Measurements from ENCODE around the gene ZC3H18.
"Not testable (repeated sequence)": the region's sequence is repeated elsewhere in the genome, so short reads cannot be mapped to it uniquely, and the experiment has no call there.

DNA sequence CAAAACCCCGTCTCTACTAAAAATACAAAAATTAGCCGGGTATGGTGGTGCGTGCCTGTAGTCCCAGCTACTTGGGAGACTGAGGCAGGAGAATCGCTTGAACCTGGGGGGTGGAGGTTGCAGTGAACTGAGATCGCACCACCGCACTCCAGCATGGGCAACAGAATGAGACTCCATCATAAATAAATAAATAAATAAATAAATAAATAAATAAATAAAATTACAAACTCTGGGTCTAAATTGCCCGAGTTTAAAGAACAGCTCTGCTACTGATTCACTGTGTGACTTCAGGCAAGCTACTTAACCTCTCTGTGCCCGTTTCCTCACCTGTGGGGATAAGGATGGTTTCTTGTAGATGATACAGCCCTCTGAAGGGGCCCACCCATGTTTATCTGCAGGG is 99.3 kb downstream of the ZC3H18 start:
- TF ChIP-seq, protein P1, sequence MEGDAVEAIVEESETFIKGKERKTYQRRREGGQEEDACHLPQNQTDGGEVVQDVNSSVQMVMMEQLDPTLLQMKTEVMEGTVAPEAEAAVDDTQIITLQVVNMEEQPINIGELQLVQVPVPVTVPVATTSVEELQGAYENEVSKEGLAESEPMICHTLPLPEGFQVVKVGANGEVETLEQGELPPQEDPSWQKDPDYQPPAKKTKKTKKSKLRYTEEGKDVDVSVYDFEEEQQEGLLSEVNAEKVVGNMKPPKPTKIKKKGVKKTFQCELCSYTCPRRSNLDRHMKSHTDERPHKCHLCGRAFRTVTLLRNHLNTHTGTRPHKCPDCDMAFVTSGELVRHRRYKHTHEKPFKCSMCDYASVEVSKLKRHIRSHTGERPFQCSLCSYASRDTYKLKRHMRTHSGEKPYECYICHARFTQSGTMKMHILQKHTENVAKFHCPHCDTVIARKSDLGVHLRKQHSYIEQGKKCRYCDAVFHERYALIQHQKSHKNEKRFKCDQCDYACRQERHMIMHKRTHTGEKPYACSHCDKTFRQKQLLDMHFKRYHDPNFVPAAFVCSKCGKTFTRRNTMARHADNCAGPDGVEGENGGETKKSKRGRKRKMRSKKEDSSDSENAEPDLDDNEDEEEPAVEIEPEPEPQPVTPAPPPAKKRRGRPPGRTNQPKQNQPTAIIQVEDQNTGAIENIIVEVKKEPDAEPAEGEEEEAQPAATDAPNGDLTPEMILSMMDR (IDR thresholded peaks at IDR 0.05; ENCODE audit: poor library complexity, severe bottlenecking), result not testable (repeated sequence)
- not testable (repeated sequence) for TF ChIP-seq EP300 (conservative IDR thresholded peaks at IDR 0.05; ENCODE audit: poor library complexity, severe bottlenecking); EZH2 (IDR thresholded peaks at IDR 0.05; ENCODE audit: borderline replicate concordance, insufficient read depth, low read length, poor library complexity, severe bottlenecking); TAF1 (IDR thresholded peaks at IDR 0.05; ENCODE audit: low read depth); POLR2AphosphoS5 (IDR thresholded peaks at IDR 0.05); RAD21 (conservative IDR thresholded peaks at IDR 0.05)
- TF ChIP-seq, protein P2, sequence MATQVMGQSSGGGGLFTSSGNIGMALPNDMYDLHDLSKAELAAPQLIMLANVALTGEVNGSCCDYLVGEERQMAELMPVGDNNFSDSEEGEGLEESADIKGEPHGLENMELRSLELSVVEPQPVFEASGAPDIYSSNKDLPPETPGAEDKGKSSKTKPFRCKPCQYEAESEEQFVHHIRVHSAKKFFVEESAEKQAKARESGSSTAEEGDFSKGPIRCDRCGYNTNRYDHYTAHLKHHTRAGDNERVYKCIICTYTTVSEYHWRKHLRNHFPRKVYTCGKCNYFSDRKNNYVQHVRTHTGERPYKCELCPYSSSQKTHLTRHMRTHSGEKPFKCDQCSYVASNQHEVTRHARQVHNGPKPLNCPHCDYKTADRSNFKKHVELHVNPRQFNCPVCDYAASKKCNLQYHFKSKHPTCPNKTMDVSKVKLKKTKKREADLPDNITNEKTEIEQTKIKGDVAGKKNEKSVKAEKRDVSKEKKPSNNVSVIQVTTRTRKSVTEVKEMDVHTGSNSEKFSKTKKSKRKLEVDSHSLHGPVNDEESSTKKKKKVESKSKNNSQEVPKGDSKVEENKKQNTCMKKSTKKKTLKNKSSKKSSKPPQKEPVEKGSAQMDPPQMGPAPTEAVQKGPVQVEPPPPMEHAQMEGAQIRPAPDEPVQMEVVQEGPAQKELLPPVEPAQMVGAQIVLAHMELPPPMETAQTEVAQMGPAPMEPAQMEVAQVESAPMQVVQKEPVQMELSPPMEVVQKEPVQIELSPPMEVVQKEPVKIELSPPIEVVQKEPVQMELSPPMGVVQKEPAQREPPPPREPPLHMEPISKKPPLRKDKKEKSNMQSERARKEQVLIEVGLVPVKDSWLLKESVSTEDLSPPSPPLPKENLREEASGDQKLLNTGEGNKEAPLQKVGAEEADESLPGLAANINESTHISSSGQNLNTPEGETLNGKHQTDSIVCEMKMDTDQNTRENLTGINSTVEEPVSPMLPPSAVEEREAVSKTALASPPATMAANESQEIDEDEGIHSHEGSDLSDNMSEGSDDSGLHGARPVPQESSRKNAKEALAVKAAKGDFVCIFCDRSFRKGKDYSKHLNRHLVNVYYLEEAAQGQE (IDR thresholded peaks at IDR 0.05; ENCODE audit: borderline replicate concordance), result not testable (repeated sequence)
